ENCODE data around the gene ABLIM1. TPM values are rescaled to one million over a fixed set of nuclear protein-coding genes. Genes with fewer than 3 reads are reported as not detected.

ABLIM1 gene
- total and polyA plus RNA-seq, 8 donors = 28.1 to 276 (median 92.9) TPM

- no peak for TF ChIP-seq POLR2AphosphoS5 (IDR thresholded peaks at IDR 0.05)
- no peak for TF ChIP-seq EP300 (IDR thresholded peaks at IDR 0.05)
- TF ChIP-seq POLR2A (IDR thresholded peaks at IDR 0.05) = no peak
- TF ChIP-seq, protein P1, sequence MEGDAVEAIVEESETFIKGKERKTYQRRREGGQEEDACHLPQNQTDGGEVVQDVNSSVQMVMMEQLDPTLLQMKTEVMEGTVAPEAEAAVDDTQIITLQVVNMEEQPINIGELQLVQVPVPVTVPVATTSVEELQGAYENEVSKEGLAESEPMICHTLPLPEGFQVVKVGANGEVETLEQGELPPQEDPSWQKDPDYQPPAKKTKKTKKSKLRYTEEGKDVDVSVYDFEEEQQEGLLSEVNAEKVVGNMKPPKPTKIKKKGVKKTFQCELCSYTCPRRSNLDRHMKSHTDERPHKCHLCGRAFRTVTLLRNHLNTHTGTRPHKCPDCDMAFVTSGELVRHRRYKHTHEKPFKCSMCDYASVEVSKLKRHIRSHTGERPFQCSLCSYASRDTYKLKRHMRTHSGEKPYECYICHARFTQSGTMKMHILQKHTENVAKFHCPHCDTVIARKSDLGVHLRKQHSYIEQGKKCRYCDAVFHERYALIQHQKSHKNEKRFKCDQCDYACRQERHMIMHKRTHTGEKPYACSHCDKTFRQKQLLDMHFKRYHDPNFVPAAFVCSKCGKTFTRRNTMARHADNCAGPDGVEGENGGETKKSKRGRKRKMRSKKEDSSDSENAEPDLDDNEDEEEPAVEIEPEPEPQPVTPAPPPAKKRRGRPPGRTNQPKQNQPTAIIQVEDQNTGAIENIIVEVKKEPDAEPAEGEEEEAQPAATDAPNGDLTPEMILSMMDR (IDR thresholded peaks at IDR 0.05) = no peak
- Histone ChIP-seq H3K9me3 (no peaks in the 10 kb centered on the region), H3K4me1 (peaks cover 16 to 50% (median 32%) of the 10 kb centered on the region in 4 donors), H3K4me3 (no peak overlapping the region), H3K36me3 (peaks cover 0 to 22% (median 0%) of the 10 kb centered on the region in 4 donors), H3K27me3 (no peaks in the 10 kb centered on the region), H3K27ac (peak overlapping the region in 3 of 5 donors; percentile 67 to 73 (median 71))
- intact Hi-C loops (cut with DNase I; ENCODE audit: low total_unique reads) = loop anchor here (10.0 kb wide), 1 partner anchor 252 kb away; no protein-coding TSS in a partner anchor
- 88 to 94% (median 90%) methylated on average over 2 of the region's 2 CpGs for WGBS, 5 donors
- no peak for DNase-seq
These were observed 115.7 kb downstream of the ABLIM1 start for GRCh38 chr10:114542373-114542772.

- no peak overlapping the region for H3K4me3 ChIP-seq
- H3K27ac ChIP-seq = peak overlapping the region; percentile 8 to 73 (median 67)
- peaks cover 0 to 22% (median 0%) of the 10 kb centered on the region in 4 donors for H3K36me3 ChIP-seq
- H3K4me1 ChIP-seq = peaks cover 14 to 46% (median 32%) of the 10 kb centered on the region in 4 donors
- no peaks in the 10 kb centered on the region for H3K9me3 ChIP-seq
- H3K27me3 ChIP-seq = no peaks in the 10 kb centered on the region
- no peak for TF ChIP-seq POLR2AphosphoS5 (IDR thresholded peaks at IDR 0.05)
- TF ChIP-seq, protein P1 (IDR thresholded peaks at IDR 0.05) = no peak
- no peak for TF ChIP-seq POLR2A (IDR thresholded peaks at IDR 0.05)
- TF ChIP-seq EP300 (IDR thresholded peaks at IDR 0.05) = no peak
- WGBS, 5 donors = 52 to 86% (median 79%) methylated on average over 3 of the region's 3 CpGs
- intact Hi-C loops (cut with DNase I; ENCODE audit: low total_unique reads) = loop anchor here (10.0 kb wide), 1 partner anchor 253 kb away; no protein-coding TSS in a partner anchor
- no peak for DNase-seq
These were observed 116.3 kb downstream of the ABLIM1 start for GRCh38 chr10:114541797-114542160.

DNA sequence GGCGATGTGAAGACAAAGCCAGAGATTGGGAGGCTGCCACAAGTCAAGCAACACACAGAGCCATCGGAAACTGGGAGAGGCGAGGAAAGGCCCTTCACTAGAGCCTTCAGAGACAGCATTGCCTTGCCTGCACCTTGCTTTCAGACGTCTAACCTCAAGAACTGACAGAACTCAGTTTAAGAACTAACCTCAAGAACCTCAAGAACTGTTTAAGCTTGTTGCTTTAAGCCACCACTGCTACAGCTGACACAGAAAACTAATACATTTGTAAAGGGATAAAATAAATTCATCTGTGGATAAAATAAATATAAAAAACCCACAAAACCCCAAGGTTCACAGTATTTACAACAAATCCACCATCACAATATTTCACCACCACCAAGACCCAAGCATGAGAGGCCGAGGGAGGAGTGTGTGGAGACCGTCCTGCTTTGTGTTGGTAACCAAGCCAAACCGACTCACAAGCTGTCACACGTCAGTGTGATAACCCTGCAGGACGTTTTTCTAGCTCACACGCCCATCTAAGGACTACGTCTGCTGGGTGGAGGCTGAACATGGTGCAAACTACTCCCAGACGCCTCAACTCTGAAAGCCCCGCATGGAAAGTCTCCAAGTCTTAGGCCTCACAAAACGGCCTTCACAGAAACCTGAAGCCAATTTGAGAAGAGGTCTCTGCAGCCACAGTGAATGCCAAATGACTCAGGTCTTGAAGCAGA is 116.8 kb downstream of the ABLIM1 start:
- no peak overlapping the region for H3K4me3 ChIP-seq
- 39 to 50% (median 43%) methylated on average over 14 of the region's 14 CpGs for WGBS, 5 donors
- H3K27me3 ChIP-seq = no peaks in the 10 kb centered on the region
- peak; percentile 63 to 91 for DNase-seq
- H3K9me3 ChIP-seq = no peaks in the 10 kb centered on the region
- H3K4me1 ChIP-seq = peaks cover 14 to 46% (median 32%) of the 10 kb centered on the region in 4 donors
- intact Hi-C loops (cut with DNase I; ENCODE audit: low total_unique reads) = loop anchor here (10.0 kb wide), 1 partner anchor 254 kb away; no protein-coding TSS in a partner anchor
- TF ChIP-seq EP300 (IDR thresholded peaks at IDR 0.05) (no peak), POLR2A (IDR thresholded peaks at IDR 0.05) (no peak), POLR2AphosphoS5 (IDR thresholded peaks at IDR 0.05) (peak; percentile 64 to 71 (median 70))
- TF ChIP-seq, protein P1 (IDR thresholded peaks at IDR 0.05) = no peak
- H3K36me3 ChIP-seq = peaks cover 0 to 17% (median 0%) of the 10 kb centered on the region in 4 donors
- peak overlapping the region; percentile 62 to 73 (median 71) for H3K27ac ChIP-seq

GRCh38 chr10:114540236-114540635 is 117.8 kb downstream of the ABLIM1 start:
- H3K27me3 ChIP-seq = no peaks in the 10 kb centered on the region
- peaks cover 0 to 12% (median 0%) of the 10 kb centered on the region in 4 donors for H3K36me3 ChIP-seq
- peak overlapping the region in 2 of 5 donors; percentile 62 to 71 for H3K27ac ChIP-seq
- 54 to 72% (median 63%) methylated on average over 8 of the region's 8 CpGs for WGBS, 5 donors
- intact Hi-C loops (cut with DNase I; ENCODE audit: low total_unique reads) = loop anchor here (10.0 kb wide), 1 partner anchor 255 kb away; no protein-coding TSS in a partner anchor
- DNase-seq = no peak
- no peaks in the 10 kb centered on the region for H3K9me3 ChIP-seq
- H3K4me1 ChIP-seq = peaks cover 14 to 46% (median 32%) of the 10 kb centered on the region in 4 donors
- H3K4me3 ChIP-seq = no peak overlapping the region
- TF ChIP-seq POLR2A (IDR thresholded peaks at IDR 0.05) (no peak), EP300 (IDR thresholded peaks at IDR 0.05) (no peak), POLR2AphosphoS5 (IDR thresholded peaks at IDR 0.05) (no peak)
- TF ChIP-seq, protein P1 (IDR thresholded peaks at IDR 0.05) = no peak
